Measurements from ENCODE around the gene LOX. TPM values are rescaled to one million over a fixed set of nuclear protein-coding genes. Genes with fewer than 3 reads are reported as not detected.

The LOX gene
- polyA plus RNA-seq, 1 donor (not counting 4 experiments of a cell fraction or from before 2014, with no cell fraction given) = 0.33 TPM

DNA sequence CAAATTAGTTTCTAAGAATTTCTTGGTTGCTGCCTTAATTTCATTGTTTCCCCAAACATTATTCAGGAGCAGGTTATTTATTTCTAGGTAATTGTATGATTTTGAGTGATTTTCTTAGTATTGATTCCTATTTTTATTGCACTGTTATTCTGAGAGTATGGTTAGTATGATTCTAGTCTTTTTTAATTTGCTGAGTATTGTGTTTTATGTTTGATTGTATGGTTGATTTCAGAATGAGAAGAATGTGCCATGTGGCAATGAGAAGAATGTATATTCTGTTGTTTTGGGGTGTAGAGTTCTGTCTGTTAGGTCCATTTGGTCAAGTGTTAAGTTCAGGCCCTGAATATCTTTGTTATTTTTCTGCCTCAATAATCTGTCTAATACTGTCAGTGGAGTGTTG is 27.1 kb downstream of the LOX start:
- no peaks in the 10 kb centered on the region for H3K4me1 ChIP-seq (ENCODE audit: control insufficient read depth, extremely low read depth, insufficient read depth, low read length)
- no peak overlapping the region for H3K27ac ChIP-seq (ENCODE audit: control insufficient read depth, insufficient read depth, low read length)
- DNase-seq (ENCODE audit: low read depth, low spot score) = no peak
- no peak overlapping the region for H3K4me2 ChIP-seq (ENCODE audit: control insufficient read depth, extremely low read depth, insufficient read depth, low read depth, low read length)
- no peak overlapping the region for H2AFZ ChIP-seq (ENCODE audit: control insufficient read depth, low read length)
- dilution Hi-C loops (cut with MboI; ENCODE audit: extremely low pct_ligation_motif_present, low sequenced_read_pairs) = no loop called here
- no peaks in the 10 kb centered on the region for H3K79me2 ChIP-seq (ENCODE audit: control insufficient read depth, insufficient read depth, low read length)
- H3K27me3 ChIP-seq (ENCODE audit: control insufficient read depth, extremely low read depth, insufficient read depth, low read length) = no peaks in the 10 kb centered on the region
- FAIRE-seq = no peak
- H3K9me1 ChIP-seq (ENCODE audit: control insufficient read depth, extremely low read depth, insufficient read depth, low read length) = no peaks in the 10 kb centered on the region
- no peak overlapping the region for H3K9ac ChIP-seq (ENCODE audit: control insufficient read depth, extremely low read depth, insufficient read depth, low read length)
- H3K9me3 ChIP-seq (ENCODE audit: control insufficient read depth, low read depth, low read length) = no peaks in the 10 kb centered on the region
- H4K20me1 ChIP-seq (ENCODE audit: control insufficient read depth, extremely low read depth, insufficient read depth, low read length) = no peaks in the 10 kb centered on the region
- no peak overlapping the region for H3K4me3 ChIP-seq (ENCODE audit: control insufficient read depth in 2 of 3, extremely low read depth in 1 of 3, insufficient read depth in 2 of 3, low read depth in 1 of 3, low read length in 3 of 3)
- H3K36me3 ChIP-seq (ENCODE audit: control insufficient read depth in 2 of 2, extremely low read depth in 1 of 2, insufficient read depth in 2 of 2, low read length in 2 of 2) = no peaks in the 10 kb centered on the region
- no peak for TF ChIP-seq EZH2 (IDR thresholded peaks at IDR 0.05; ENCODE audit: low read length)
- TF ChIP-seq, protein P1, sequence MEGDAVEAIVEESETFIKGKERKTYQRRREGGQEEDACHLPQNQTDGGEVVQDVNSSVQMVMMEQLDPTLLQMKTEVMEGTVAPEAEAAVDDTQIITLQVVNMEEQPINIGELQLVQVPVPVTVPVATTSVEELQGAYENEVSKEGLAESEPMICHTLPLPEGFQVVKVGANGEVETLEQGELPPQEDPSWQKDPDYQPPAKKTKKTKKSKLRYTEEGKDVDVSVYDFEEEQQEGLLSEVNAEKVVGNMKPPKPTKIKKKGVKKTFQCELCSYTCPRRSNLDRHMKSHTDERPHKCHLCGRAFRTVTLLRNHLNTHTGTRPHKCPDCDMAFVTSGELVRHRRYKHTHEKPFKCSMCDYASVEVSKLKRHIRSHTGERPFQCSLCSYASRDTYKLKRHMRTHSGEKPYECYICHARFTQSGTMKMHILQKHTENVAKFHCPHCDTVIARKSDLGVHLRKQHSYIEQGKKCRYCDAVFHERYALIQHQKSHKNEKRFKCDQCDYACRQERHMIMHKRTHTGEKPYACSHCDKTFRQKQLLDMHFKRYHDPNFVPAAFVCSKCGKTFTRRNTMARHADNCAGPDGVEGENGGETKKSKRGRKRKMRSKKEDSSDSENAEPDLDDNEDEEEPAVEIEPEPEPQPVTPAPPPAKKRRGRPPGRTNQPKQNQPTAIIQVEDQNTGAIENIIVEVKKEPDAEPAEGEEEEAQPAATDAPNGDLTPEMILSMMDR (optimal IDR thresholded peaks at IDR 0.05 in 1 of 3, IDR thresholded peaks at IDR 0.05 in 1 of 3, conservative IDR thresholded peaks at IDR 0.05 in 1 of 3; ENCODE audit: extremely low read depth in 1 of 3, insufficient read depth in 2 of 3, low read length in 3 of 3) = no peak

DNA sequence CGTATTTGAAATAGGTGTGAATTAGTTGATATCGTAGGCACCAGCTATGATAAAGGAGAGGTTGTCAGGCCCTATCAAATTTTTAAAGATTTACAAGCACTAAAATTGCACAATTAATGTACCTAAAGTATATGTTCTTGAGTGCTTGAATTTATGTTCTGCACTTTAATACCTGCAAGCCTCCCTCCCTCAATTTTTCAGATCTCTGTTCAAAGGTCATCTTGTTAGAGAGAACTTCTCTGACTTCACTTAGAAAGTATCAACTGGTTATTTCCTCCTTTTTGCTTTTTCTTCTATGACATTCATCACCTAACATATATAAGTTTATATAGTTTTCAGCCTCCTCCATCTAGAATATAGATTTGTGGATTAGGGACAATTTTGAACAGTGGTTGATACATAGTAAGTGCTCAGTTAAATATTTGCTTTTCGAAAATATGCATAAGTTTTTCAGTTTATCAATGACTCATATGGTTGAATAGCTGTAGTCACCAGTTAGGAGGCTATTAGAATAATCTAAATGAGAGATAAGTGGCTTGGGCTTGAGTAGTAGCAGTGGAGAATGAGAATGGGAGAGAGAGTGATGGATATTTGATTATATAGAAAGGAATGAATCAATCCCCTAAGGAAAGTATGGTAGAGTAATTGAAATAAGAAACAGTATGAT is 37.3 kb downstream of the LOX start:
- Histone ChIP-seq H3K27ac (ENCODE audit: control insufficient read depth, insufficient read depth, low read length) (no peak overlapping the region), H3K4me1 (ENCODE audit: control insufficient read depth, extremely low read depth, insufficient read depth, low read length) (no peaks in the 10 kb centered on the region), H3K9ac (ENCODE audit: control insufficient read depth, extremely low read depth, insufficient read depth, low read length) (no peak overlapping the region), H3K9me3 (ENCODE audit: control insufficient read depth, low read depth, low read length) (no peaks in the 10 kb centered on the region), H3K36me3 (ENCODE audit: control insufficient read depth in 2 of 2, extremely low read depth in 1 of 2, insufficient read depth in 2 of 2, low read length in 2 of 2) (no peaks in the 10 kb centered on the region), H3K4me3 (ENCODE audit: control insufficient read depth in 2 of 3, extremely low read depth in 1 of 3, insufficient read depth in 2 of 3, low read depth in 1 of 3, low read length in 3 of 3) (no peak overlapping the region), H3K4me2 (ENCODE audit: control insufficient read depth, extremely low read depth, insufficient read depth, low read depth, low read length) (no peak overlapping the region), H3K27me3 (ENCODE audit: control insufficient read depth, extremely low read depth, insufficient read depth, low read length) (no peaks in the 10 kb centered on the region), H3K9me1 (ENCODE audit: control insufficient read depth, extremely low read depth, insufficient read depth, low read length) (no peaks in the 10 kb centered on the region), H3K79me2 (ENCODE audit: control insufficient read depth, insufficient read depth, low read length) (no peaks in the 10 kb centered on the region), H4K20me1 (ENCODE audit: control insufficient read depth, extremely low read depth, insufficient read depth, low read length) (no peaks in the 10 kb centered on the region), H2AFZ (ENCODE audit: control insufficient read depth, low read length) (no peak overlapping the region)
- no peak for TF ChIP-seq EZH2 (IDR thresholded peaks at IDR 0.05; ENCODE audit: low read length)
- TF ChIP-seq, protein P1 (optimal IDR thresholded peaks at IDR 0.05 in 1 of 3, IDR thresholded peaks at IDR 0.05 in 1 of 3, conservative IDR thresholded peaks at IDR 0.05 in 1 of 3; ENCODE audit: extremely low read depth in 1 of 3, insufficient read depth in 2 of 3, low read length in 3 of 3) = no peak
- dilution Hi-C loops (cut with MboI; ENCODE audit: extremely low pct_ligation_motif_present, low sequenced_read_pairs) = no loop called here
- FAIRE-seq (no peak), DNase-seq (ENCODE audit: low read depth, low spot score) (no peak)

Measured in keratinocyte (primary cell).